ENCODE measurements around the gene FOXP4. TPM values are rescaled to one million over a fixed set of nuclear protein-coding genes. Genes with fewer than 3 reads are reported as not detected.

The FOXP4 gene
- total RNA-seq, 3 donors from 2014 or later (not counting 1 experiment from before 2014, with no cell fraction given): 11.2 to 21.1 (median 14.7) TPM

GRCh38 chr6:41650120-41650519 is 103.9 kb downstream of the FOXP4 start:
- Mint-ChIP-seq H3K9me3 (no peaks in the 10 kb centered on the region), H3K4me3 (no peak overlapping the region), H3K4me1 (no peaks in the 10 kb centered on the region), H3K36me3 (no peaks in the 10 kb centered on the region), H3K27me3 (ENCODE audit: low read depth in 2 of 2) (peaks cover 0 to 18% of the 10 kb centered on the region in 2 donors), H3K27ac (no peak overlapping the region)
- Histone ChIP-seq H3K27ac (ENCODE audit: low read length) (no peak overlapping the region), H3K4me1 (ENCODE audit: control insufficient read depth, insufficient read depth, low read length) (no peaks in the 10 kb centered on the region), H3K9me3 (ENCODE audit: control insufficient read depth, insufficient read depth, low read length) (no peaks in the 10 kb centered on the region), H3K27me3 (ENCODE audit: control insufficient read depth, insufficient read depth, low read length) (no peaks in the 10 kb centered on the region), H3K4me3 (ENCODE audit: low read length) (no peak overlapping the region), H3K36me3 (ENCODE audit: control insufficient read depth, insufficient read depth, low read length) (no peaks in the 10 kb centered on the region)
- 94% methylated on average over 2 of the region's 2 CpGs for WGBS (ENCODE audit: insufficient coverage)
- intact Hi-C loops (cut with micrococcal nuclease): no loop called here
- DNase-seq (no peak), ATAC-seq (no peak)
- no peak for TF ChIP-seq CTCF (IDR thresholded peaks at IDR 0.05)

- no peak for ATAC-seq
- H3K27me3 Mint-ChIP-seq (ENCODE audit: low read depth in 2 of 2): peaks cover 0 to 14% of the 10 kb centered on the region in 2 donors
- Histone ChIP-seq H3K27me3 (ENCODE audit: control insufficient read depth, insufficient read depth, low read length) (no peaks in the 10 kb centered on the region), H3K4me1 (ENCODE audit: control insufficient read depth, insufficient read depth, low read length) (no peaks in the 10 kb centered on the region), H3K36me3 (ENCODE audit: control insufficient read depth, insufficient read depth, low read length) (no peaks in the 10 kb centered on the region), H3K27ac (ENCODE audit: low read length) (no peak overlapping the region), H3K4me3 (ENCODE audit: low read length) (no peak overlapping the region), H3K9me3 (ENCODE audit: control insufficient read depth, insufficient read depth, low read length) (no peaks in the 10 kb centered on the region)
- no peaks in the 10 kb centered on the region for H3K4me1 Mint-ChIP-seq
- no peak overlapping the region for H3K4me3 Mint-ChIP-seq
- WGBS (ENCODE audit: insufficient coverage): 80% methylated on average over 11 of the region's 11 CpGs
- no peak for TF ChIP-seq CTCF (IDR thresholded peaks at IDR 0.05)
- H3K36me3 Mint-ChIP-seq: no peaks in the 10 kb centered on the region
- H3K9me3 Mint-ChIP-seq: no peaks in the 10 kb centered on the region
- DNase-seq: no peak
- no peak overlapping the region for H3K27ac Mint-ChIP-seq
- intact Hi-C loops (cut with micrococcal nuclease): no loop called here
Measured at GRCh38 chr6:41651246-41651961, 105.2 kb downstream of the FOXP4 start.

Other genes starting within 250 kb of the FOXP4 start
- gene NCR2, start 210.8 kb upstream of the FOXP4 start, total RNA-seq: not detected
- gene MDFI, start 92.1 kb downstream of the FOXP4 start, total RNA-seq: not detected
- gene TFEB, start 189.2 kb downstream of the FOXP4 start, total RNA-seq: 10 to 100 TPM; 56.0 to 66.7 (median 66.2) TPM
- not detected for gene PGC, start 201.0 kb downstream of the FOXP4 start, total RNA-seq
- gene FRS3, start 233.5 kb downstream of the FOXP4 start, total RNA-seq: 1 to 10 TPM; 4.5 to 5.7 (median 5.4) TPM
- gene PRICKLE4, start 234.4 kb downstream of the FOXP4 start, total RNA-seq: not detected
- gene TOMM6, start 241.3 kb downstream of the FOXP4 start, total RNA-seq: 100 to 1,000 TPM in 1 of 3 donors, 10 to 100 TPM in 2; 95.0 to 109 (median 96.6) TPM